GM21723 (cell line): ENCODE results near the gene ATF4.

Experiments
- ATAC-seq: cut with Tn5 transposase; IDR thresholded peaks from one replicate; pipeline ENCODE4 v1.9.1; 2021; ENCODE audit warnings: mild to moderate bottlenecking, moderate library complexity; ENCODE audit not compliant: unreplicated experiment

The ATF4 gene

DNA sequence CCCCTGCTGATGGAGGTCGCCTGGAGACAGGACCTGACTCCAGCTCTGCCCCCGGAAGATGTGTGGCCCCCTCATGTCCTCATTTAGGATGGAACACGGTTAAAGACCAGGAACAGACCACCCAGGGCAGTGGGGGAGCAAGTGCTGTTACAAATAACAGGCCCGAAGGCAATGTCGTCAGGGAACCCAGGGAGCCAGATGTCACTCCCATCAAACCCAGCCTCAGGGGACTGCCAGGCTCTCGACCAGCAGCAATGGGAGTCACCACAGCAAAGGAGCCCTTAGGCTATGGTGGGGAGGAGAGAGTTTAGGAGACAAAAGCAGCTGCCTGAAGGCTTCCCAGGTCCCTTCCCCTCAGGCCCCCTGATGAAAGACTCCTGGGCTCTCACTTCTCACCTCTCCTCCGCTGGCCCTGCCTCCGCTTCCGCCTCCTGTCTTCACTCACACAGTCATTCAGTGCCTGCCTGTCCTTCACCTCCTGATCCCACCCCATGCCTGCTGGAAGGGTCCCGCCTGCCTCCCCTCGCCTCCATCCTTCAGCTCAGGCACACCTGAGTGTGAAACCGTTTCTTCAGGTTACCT, 7.8 kb downstream of the ATF4 start:
- ATAC-seq = no peak

GRCh38 chr22:39528681-39529486, 8.5 kb downstream of the ATF4 start:
- ATAC-seq = no peak

GRCh38 chr22:39529487-39529851, 9.1 kb downstream of the ATF4 start:
- no peak for ATAC-seq

DNA sequence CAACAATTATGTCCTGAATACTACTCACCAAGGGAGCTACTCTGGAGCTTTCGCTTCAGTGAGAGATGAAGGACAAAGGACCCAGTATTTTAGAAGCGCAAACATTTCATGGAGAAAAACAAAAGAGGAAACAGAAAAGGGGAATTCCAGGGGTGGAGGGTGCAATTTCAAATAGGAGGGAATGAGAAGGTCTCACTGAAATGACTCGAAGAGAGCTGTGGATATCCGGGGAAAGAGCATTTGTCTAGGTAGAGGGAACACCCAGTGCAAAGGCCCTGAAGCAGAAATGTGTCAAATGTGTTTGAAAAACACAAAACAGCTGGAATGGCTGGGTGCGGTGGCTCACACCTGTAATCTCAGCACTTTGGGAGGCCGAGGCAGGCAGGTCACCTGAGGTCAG, 9.8 kb downstream of the ATF4 start:
- ATAC-seq = no peak

- no peak for ATAC-seq
Observed at GRCh38 chr22:39530692-39531331, 10.4 kb downstream of the ATF4 start.

- peak; percentile 73 for ATAC-seq
Observed at GRCh38 chr22:39532215-39533073, 12.1 kb downstream of the ATF4 start, which contains the start of gene RPS19BP1. TSS of gene RPS19BP1 (minus strand) at chr22:39532748. CDS start at chr22:39532738, 10 bp downstream.

GRCh38 chr22:39534092-39534506, 13.7 kb downstream of the ATF4 start:
- ATAC-seq = no peak

DNA sequence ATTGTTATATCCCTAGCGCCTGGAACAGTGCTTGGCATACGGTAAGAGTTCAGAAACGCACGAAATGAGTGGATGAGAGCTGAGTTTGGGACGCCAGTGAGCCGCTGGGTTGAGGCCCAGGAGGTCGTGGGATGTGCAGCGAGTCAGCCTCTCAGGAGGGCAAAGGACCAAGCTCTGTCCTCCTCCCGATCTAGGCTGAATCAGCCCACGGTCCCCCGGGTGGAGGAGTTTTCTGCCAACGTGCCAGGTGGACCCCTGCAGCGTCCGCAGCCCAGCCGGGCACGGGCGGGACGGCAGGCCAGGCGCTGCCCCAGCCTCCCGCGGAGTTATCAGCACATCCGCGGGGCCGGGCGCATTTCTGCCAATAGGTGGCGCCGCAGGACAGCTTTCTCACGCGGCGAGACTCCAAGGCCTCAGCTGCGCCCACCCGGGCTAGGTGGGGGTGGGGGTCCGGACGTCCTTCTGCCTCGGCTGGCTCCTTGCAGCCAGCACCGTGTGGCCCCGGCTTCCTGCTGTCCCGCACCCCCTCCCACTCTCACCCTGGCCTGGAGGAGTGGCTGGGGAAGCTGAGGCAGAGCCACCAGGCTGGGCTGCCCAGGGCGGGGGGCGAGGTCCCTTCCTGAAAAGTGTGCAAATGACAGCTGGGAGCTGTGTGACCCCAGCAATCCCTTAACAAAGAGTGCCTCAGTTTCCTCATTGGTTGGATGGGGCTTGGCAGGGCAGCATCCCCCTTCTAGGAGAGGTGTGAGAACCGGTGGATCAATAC, 14.4 kb downstream of the ATF4 start:
- ATAC-seq = no peak

DNA sequence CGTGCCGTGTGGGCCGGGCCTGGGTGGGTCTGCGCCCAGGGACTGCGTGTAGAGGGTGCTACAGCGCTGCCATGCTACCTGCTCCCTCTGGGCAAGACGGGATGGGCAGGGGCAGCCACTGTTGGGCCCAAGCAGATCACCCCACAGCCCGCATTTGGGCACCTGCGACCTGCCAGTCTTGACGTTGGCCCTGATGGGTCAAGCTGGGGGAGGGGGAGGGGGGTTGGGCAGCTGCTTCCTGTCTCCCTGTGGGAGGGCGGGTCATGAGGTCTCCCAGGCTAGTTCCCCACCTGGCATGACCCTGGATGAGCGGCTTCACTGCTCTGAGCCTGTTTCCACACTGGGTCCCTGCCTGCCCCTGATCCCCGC, 15.0 kb downstream of the ATF4 start:
- no peak for ATAC-seq

GRCh38 chr22:39535831-39536449, 15.6 kb downstream of the ATF4 start:
- no peak for ATAC-seq

- no peak for ATAC-seq
Observed at GRCh38 chr22:39536711-39537110, 16.3 kb downstream of the ATF4 start.

DNA sequence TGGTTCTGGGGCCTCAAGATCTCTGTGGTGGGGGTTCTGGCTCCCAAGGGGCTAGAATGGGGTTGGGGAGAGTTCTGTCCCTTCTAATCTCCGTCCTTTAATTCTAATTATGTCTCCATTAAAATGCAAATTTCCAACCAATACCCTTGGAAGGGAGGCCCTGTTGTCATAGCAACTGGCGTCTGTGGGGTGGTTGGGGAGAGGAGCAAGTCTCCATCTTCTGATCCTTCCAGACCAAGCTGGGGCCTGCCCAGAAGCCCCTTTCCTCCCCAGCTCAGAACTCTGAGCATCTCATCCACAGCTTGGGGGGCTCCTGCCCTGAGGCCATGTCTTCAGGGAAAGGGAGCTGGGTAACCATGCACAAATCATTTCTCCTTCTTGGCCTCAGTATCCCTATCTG, 17.6 kb downstream of the ATF4 start:
- no peak for ATAC-seq

GRCh38 chr22:39543095-39543494, 22.7 kb downstream of the ATF4 start:
- no peak for ATAC-seq

DNA sequence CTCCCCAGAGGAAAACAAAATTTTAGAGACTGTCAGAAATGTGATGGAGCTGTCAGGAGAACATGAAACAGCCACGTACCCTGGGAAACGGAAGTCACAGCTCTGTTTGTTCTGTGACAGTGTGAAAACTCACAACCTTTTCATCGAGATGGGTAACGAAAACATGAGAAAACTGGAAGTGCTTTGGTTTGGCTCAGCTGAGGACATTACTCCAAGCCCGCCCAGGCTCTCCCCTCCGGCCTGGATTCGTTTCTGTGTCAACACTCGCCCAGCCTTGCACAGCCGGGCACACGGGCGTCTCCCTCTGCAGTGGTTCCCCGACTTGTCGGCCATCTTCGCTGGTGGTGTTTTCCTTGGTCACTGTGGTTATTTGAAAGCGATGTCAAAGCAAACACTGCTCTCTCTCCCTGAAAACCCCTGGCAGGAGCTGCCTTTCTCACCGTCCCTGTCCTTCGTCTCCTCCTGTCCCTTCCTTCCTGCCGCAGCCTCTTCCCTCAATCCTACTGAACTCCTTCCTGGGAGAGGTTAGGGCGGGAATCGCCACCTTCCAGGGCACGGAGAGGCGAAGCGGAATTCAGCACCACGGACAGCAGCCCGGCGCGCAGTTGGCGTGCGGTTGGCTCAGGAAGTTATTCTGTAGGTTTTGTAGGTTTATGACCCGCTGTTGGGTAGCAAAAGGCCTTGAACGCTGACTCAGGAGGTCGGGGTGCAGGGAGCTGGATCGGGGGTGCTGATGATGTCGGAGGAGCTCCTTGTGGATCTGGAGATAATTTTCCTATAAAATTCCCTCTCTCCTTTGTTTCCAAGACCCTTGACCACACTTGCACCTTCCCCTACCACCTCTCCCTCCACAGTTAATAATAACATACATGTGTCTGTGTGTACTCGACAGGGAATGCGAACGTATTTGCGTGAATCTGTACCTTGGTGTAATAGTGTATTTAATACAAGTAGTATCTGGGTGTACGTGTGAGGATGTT, 25.3 kb downstream of the ATF4 start:
- ATAC-seq = no peak

GRCh38 chr22:39546889-39547586, 26.7 kb downstream of the ATF4 start:
- ATAC-seq = no peak

DNA sequence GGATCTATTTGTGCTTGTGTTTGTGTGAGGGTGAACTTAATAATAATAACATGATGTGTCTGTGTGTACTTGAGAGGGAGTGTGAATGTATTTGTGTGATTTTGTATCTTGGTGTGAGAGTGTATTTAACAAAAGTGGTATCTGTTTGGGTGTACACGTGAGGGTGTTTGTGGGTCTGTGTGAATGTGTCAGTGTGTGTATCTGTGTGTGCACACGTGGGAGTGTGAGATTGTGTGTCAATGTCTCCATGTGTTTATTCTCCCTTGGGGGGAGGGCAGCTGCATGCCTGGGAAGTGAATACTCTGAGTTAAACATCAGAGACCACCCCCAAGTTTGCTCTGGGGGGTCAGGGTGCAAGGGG, 27.2 kb downstream of the ATF4 start:
- no peak for ATAC-seq

- no peak for ATAC-seq
Observed at GRCh38 chr22:39553429-39553828, 33.1 kb downstream of the ATF4 start.

DNA sequence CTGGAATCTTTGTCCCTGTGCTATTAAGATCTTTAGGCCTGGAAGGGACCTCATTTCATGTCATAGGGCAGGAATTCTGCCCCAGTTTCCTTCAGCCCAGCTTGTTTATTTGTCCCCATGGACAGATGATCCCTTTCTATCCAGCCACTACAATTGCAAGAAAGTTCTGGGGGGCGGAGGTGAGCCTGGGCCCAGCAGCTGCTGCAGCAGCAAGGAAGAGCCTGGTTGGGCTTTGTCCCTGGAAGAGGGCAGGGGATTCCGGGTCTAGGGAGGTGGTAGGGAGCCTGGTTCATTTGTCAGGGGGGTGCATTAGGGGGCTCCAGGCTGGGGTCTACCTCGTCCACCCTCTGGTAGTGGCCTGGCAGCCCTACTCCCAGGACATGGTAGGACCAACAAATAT, 33.8 kb downstream of the ATF4 start:
- no peak for ATAC-seq
